ENCODE measurements around the gene UNG. TPM values are rescaled to one million over a fixed set of nuclear protein-coding genes. Genes with fewer than 3 reads are reported as not detected.

The UNG gene
- total and polyA plus RNA-seq, 2 of the 8 experiments (the other 6 are each of a cell fraction or from before 2014, with no cell fraction given): 71.6 to 163 TPM

- no peaks in the 10 kb centered on the region; a peak in 1 of 7 replicates for H3K27me3 ChIP-seq (replicated peaks in 1 of 4; ENCODE audit: control insufficient read depth in 3 of 4, extremely low read depth in 1 of 4, insufficient read depth in 3 of 4, low read length in 3 of 4)
- no peak for DNase-seq (ENCODE audit: low read depth in 1 of 2, low spot score in 2 of 2)
- WGBS, 2 experiments (ENCODE audit: extremely low coverage in 1 of 2, insufficient coverage in 1 of 2, insufficient read length in 1 of 2, insufficient replicate concordance in 2 of 2, low coverage in 1 of 2, low lambda C conversion rate in 2 of 2, missing lambda C conversion rate in 1 of 2): 85% methylated on average over 14 of the region's 14 CpGs; no CpG with 5 or more reads in 1 of the 2 experiments
- no peak within 1 kb of the TSS for H3K27ac ChIP-seq (ENCODE audit: low read depth, low read length)
- peak within 1 kb of the TSS; percentile 28; the same call in 1 of the 2 replicates for H4K8ac ChIP-seq (ENCODE audit: extremely low read depth, insufficient read depth, low read length)
- no peak within 1 kb of the TSS for H3K4me3 ChIP-seq (ENCODE audit: extremely low read depth in 1 of 4, insufficient read depth in 2 of 4, low read depth in 3 of 4, low read length in 4 of 4)
- CTCF ChIA-PET (ENCODE audit: partially characterized antibody): interaction anchor here (1.4 to 1.5 kb wide), 2 partner anchors 15 to 24 kb away, joined by 3 read pairs; no protein-coding TSS in a partner anchor
- 0 out of 2 replicates have a peak within 1 kb of the TSS, but pooled peaks have one; percentile 43 for H2BK12ac ChIP-seq (ENCODE audit: low read depth, low read length)
- H2AK5ac ChIP-seq (ENCODE audit: low read depth, low read length): no peak within 1 kb of the TSS
- no peak within 1 kb of the TSS for H3K23ac ChIP-seq (ENCODE audit: insufficient read length)
- no peak for TF ChIP-seq RAD21 (IDR thresholded peaks at IDR 0.05 in 1 of 2, conservative IDR thresholded peaks at IDR 0.05 in 1 of 2; ENCODE audit: low read depth in 2 of 2, low read length in 2 of 2)
- TF ChIP-seq ASH2L (IDR thresholded peaks at IDR 0.05; ENCODE audit: low read length): peak; percentile 36
- H2BK20ac ChIP-seq (ENCODE audit: low read length): no peak within 1 kb of the TSS
- no peak within 1 kb of the TSS for H3K18ac ChIP-seq (ENCODE audit: extremely low read depth, low read length)
- H3K4ac ChIP-seq (replicated peaks; ENCODE audit: insufficient read length, low read depth, low read length): no peak within 1 kb of the TSS
- H3K56ac ChIP-seq (replicated peaks; ENCODE audit: insufficient read length, low read depth, low read length): no peak within 1 kb of the TSS
- peak within 1 kb of the TSS in 1 of 4 experiments; percentile 24; a peak in 1 of 7 replicates for H3K9ac ChIP-seq (replicated peaks in 1 of 4; ENCODE audit: extremely low read depth in 1 of 4, low read depth in 3 of 4, low read length in 3 of 4)
- H3K9me3 ChIP-seq (ENCODE audit: insufficient read depth in 2 of 2, low read depth in 1 of 2, low read length in 1 of 2): no peaks in the 10 kb centered on the region
- H2BK15ac ChIP-seq (ENCODE audit: low read length): peak within 1 kb of the TSS; percentile 46; the same call in 1 of the 2 replicates
- H2BK5ac ChIP-seq (ENCODE audit: low read depth, low read length): no peak within 1 kb of the TSS
- no peak within 1 kb of the TSS for H2BK120ac ChIP-seq (replicated peaks; ENCODE audit: low read depth, low read length)
- no peaks in the 10 kb centered on the region for H3K79me1 ChIP-seq (ENCODE audit: low read depth, low read length)
- H4K91ac ChIP-seq (replicated peaks; ENCODE audit: insufficient read length, low read length): no peak within 1 kb of the TSS
- no peak within 1 kb of the TSS for H3K14ac ChIP-seq (ENCODE audit: insufficient read length)
- H3K23me2 ChIP-seq (ENCODE audit: low read depth, low read length): no peaks in the 10 kb centered on the region
- no peak within 1 kb of the TSS for H4K5ac ChIP-seq (ENCODE audit: insufficient read length, low read depth, low read length)
- FAIRE-seq: no peak
- no peaks in the 10 kb centered on the region for H3K36me3 ChIP-seq (ENCODE audit: control insufficient read depth in 2 of 4, insufficient read depth in 4 of 4, low read length in 3 of 4)
- H2AFZ ChIP-seq (ENCODE audit: low read length): peak within 1 kb of the TSS; percentile 54; the same call in 1 of the 2 replicates
- no peaks in the 10 kb centered on the region for H3K79me2 ChIP-seq (ENCODE audit: control insufficient read depth in 1 of 2, insufficient read depth in 2 of 2, low read length in 2 of 2)
- peaks cover 2 to 11% (median 5%) of the 10 kb centered on the region in 4 experiments; a peak in 5 of 7 replicates for H3K4me1 ChIP-seq (replicated peaks in 1 of 4; ENCODE audit: control insufficient read depth in 3 of 4, insufficient read depth in 4 of 4, low read length in 3 of 4)
- no peaks in the 10 kb centered on the region for H4K20me1 ChIP-seq (replicated peaks in 1 of 2; ENCODE audit: control insufficient read depth in 1 of 2, insufficient read depth in 2 of 2, low read length in 2 of 2)
- no peak within 1 kb of the TSS for H3K4me2 ChIP-seq (ENCODE audit: insufficient read depth in 1 of 2, low read depth in 2 of 2, low read length in 2 of 2)
- POLR2A ChIA-PET (ENCODE audit: partially characterized antibody): interaction anchor here (0.8 to 1.3 kb wide), 2 partner anchors 9 to 16 kb away, joined by 3 to 6 read pairs; no protein-coding TSS in a partner anchor
Measured at GRCh38 chr12:109115758-109116610, 18.6 kb downstream of the UNG start, which contains the start of gene ACACB. Gene ACACB, plus strand, starts transcription at chr12:109116587. Its CDS starts 22,819 bp downstream, at chr12:109139406.
